GM21786 (cell line): ENCODE results near the gene ATP5F1B.
"Not testable (repeated sequence)": the region's sequence is repeated elsewhere in the genome, so short reads cannot be mapped to it uniquely, and the experiment has no call there.

ENCODE experiments used
- ATAC-seq: cut with Tn5 transposase; IDR thresholded peaks from one replicate; pipeline ENCODE4 v1.9.1; 2021; ENCODE audit not compliant: unreplicated experiment

ATP5F1B gene

GRCh38 chr12:56653781-56654180 lies 8.0 kb upstream of the ATP5F1B start:
- not testable (repeated sequence) for ATAC-seq

- not testable (repeated sequence) for ATAC-seq
Observed at GRCh38 chr12:56648023-56648422, 2.2 kb upstream of the ATP5F1B start.

- ATAC-seq = no peak
Observed at GRCh38 chr12:56645201-56645716, 525 bp downstream of the ATP5F1B start.

DNA sequence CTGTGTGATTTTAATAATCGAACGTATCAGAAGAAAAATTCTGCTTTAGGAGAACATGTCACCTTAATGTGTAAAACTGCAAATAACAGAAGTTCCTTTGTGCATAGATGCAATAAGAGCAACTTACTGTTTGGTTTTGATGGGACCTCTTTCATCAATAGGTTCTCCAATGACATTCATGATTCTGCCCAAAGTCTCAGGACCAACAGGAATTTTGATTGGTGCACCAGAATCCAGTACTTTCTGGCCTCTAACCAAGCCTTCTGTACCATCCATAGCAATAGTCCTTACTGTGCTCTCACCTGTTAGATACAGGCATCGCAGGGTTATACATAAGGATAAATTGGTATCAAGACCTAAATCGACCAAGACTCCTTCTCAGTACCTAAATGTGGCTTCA lies 1.1 kb downstream of the ATP5F1B start:
- ATAC-seq = no peak

DNA sequence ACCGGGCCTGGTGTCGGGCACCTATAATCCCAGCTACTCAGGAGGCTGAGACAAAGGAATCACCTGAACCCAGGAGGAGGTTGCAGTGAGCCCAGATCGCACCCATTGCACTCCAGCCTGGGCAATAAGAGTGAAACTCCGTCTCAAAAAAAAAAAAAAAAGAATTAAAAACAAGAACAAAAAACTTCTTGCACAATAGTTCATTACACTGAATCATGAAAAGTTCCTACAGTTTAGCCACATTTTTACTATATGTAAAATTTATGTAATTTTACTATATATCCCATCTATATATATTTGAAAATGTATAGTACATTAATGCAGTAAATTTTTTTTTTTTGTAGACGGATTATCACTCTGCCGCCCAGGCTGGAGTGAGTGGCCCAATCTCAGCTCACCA lies 4.6 kb downstream of the ATP5F1B start:
- no peak for ATAC-seq

- ATAC-seq = no peak
Observed at GRCh38 chr12:56637621-56638020, 8.2 kb downstream of the ATP5F1B start.

DNA sequence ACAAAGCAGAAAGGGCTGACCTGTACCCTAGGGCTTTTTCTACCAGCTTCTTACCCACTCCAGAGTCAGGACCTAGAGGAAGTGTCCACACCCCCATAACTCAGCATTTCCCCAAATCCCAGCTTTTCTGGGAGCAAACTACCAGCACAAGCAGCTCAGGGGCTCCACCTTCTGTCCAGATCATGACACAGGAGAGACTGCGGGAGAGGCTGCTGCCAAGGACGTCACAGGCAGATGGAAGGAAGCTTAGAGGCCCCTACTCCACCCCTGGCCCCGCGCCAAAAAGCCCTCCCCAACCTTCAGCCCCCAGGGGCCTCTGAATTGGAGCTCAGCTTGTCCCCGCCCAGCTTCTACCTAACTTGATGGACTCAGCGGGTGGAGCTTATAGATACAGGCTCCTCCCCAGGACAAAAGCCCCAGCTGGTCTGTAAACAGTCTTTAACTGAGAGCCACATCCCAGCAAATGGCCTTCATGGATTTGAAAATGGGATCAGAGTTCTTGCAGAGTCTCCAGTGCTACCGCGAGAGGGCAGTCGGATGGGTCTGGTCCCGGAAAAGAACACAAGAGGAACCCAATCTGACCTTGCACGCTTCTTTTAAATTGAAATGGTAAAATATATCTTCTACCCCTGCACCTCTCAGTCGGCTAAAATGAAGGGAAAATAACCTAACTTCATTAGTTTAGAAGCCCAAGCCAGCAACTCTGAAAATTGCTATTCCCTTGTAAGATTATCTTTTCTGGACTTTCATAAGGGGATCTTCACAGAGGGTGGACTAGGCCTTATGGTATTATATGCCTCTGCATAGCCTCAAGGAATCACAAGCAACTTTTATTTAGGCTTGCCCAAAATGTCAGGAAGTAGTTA lies 8.9 kb downstream of the ATP5F1B start:
- peak; percentile 55 for ATAC-seq

GRCh38 chr12:56635806-56636674 lies 9.7 kb downstream of the ATP5F1B start:
- ATAC-seq = peak; percentile 36

- ATAC-seq = peak; percentile 25
Observed at GRCh38 chr12:56634837-56635791, 10.7 kb downstream of the ATP5F1B start.

DNA sequence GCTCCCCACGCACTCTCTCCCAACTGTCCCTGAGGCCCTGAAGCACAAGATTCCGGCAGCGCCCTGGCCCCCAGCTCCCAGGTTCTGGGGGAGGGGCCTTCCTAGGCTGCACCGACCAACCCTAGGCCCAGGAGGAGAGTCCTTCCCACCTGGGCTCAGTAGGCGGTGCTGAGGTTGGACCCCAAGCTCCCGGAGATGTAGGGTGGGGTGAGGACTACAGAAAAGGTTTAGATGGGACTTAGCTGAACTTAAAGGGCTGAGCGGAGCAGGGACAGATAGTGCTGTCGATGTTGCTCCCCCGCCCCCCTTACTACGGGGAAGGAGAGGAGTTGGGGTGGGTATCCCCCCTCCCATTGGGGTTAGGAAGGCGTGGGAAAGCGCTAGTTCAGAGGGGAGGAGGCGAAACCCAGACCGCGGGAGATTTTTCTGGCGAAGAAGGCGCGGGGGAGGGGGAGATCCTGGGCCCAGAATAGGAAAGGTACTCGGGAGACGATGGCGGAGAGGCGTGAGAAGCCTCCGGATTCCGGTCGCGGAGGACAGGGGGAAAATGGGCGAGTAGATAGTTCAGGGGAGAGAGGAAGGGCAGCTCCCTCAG lies 11.4 kb downstream of the ATP5F1B start:
- no peak for ATAC-seq

DNA sequence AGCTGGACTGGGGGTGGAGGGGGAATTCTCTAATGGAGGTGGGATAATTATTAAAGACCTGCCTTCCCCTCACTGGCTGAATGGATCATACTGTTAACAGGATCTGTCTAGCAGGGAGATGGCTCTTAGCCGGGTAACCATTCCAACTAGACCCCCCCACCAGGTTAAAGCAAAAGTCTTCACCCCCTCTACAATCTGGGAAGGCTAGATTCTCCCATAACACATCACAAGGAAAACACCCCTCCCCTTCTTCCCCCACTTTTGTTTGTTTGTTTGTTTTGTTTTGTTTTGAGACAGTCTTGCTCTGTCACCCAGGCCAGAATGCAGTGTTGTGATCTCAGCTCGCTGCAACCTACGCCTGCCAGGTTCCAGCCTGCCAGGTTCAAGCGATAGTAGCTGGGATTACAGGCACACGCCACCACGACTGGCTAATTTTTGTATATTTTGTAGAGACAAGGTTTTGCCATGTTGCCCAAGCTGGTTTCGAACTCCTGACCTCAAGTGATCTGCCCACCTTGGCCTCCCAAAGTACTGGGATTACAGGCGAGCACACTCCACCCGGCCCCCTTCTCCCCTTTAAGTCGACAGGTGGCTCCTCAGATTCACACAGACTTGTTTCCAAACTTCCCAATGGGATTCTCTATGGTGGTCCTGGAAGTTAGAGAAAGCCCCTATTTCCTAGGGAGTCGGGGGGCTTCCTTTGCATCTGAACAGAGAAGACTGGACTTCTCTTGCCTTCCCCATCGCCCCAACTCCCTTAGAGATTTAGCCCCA lies 12.1 kb downstream of the ATP5F1B start:
- no peak for ATAC-seq

DNA sequence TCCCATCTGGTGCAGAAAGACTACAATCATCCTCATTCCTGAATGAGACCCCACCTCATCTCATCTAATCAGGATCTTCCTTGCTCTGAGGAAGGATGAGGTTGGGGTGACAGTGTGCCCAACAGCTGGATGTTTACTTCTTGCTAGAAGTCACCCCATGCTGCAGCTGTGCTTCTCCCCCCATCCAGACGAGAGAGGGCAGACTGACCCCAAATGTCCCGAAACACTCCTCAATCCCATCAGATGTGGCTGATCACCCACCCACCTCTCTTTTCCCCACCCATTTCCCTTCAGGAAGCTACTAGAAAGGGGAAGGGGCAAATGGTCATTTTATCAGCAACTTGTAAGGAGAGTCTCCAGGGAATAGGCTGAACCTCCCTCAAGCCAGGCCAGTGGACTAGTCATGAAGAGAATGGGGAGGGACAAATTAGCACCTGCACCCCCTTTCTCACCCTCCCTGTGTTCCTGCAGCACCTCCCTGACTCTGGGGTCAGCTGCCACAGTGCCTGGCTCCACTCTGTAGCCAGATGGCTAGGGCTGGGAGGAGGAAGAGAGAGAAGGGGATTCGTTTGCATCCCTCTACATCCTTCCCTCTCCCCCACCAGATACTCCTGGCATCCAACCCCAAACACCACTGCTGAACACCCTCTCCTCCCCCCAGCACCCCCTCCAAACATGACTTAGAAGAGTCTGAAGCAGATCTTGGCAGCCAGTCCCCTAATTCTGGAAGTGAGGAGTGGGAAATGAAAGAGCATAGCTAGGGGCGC lies 12.9 kb downstream of the ATP5F1B start:
- no peak for ATAC-seq

DNA sequence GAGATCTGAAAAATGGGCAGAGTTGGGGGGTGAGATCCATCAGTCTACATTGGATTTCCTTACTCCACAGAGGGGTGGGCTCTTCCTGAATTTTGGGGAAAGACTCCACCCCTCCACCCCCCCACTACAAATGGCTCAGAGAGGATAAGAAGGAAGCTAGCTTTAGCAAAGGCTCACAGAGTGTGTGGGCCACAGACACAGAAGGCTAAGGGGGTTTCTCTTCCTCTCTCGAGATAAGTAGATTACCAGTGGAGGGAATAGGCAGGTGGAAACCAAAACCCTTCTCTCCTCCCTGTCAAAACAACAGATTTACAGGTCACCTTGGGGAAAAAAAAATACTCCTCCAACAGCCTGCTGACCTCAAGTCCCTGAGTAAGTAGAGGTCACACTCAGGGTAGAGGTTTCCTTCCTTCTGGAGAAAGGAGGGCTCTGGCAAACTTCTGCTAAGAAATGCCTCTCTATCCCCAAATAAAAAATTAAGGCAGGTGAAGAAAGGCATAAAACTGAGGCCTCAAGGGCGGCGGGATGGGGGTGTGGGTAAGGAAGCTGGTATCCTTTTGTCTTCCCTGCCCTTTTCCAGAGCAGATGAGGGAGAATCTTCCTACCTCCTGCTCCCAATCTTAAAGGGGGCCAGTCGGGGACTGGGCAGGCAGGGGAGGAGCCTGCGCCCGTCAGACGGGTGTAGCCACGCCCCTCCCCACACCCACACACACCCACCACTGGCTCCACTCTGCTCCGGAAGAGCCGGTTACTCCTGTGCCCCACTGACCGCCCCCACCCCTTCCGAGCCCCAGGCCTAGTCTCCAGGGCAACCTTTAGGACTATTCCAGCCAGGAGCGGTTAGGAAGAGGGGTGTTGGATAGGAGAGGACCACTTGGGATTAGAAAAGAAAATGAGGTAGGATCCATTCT lies 13.7 kb downstream of the ATP5F1B start:
- peak; percentile 19 for ATAC-seq

DNA sequence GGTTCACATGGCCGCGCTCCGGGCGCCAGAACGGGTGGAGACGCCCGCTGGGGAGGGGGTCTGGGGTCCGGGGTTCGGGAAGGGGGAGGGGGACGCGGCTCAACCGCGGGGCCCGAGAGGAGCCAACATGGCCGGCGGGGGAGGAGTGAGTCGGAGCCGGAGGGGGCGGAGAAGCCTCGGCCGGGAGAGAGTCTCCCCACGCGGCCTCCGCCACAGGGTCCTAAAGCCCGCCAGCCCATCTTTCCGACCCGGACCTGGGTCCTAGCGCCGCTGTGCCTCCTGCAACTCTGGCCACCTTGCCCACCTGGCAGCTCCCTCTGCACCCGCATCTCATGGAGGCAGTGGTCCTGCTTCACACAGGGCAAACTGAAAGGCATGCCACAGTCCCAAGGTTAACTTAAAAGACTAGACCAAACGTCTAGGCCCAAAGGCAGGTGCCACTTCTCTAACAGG lies 15.6 kb downstream of the ATP5F1B start, which contains the start of gene BAZ2A:
Gene BAZ2A, minus strand, starts transcription at position 147 of the 453 bp plus-strand sequence. CDS start 12,796 bp downstream, outside the sequence.
- peak; percentile 58 for ATAC-seq

GRCh38 chr12:56629459-56630179 lies 16.2 kb downstream of the ATP5F1B start:
- no peak for ATAC-seq

- ATAC-seq = no peak
Observed at GRCh38 chr12:56628671-56629458, 16.9 kb downstream of the ATP5F1B start.
